HepG2 (cell line): ENCODE results near the gene APBB3. TPM values are rescaled to one million over a fixed set of nuclear protein-coding genes. Genes with fewer than 3 reads are reported as not detected.

Experiments used
- AGO2 ChIP-seq: fragments of 200-400 bp; formaldehyde crosslinking; optimal IDR thresholded peaks from 2 replicates; pipeline ENCODE3; 2017; ENCODE audit warnings: mild to moderate bottlenecking, low read depth, low read length, moderate library complexity
- ARHGAP35 ChIP-seq: sonication (generic); formaldehyde crosslinking; IDR thresholded peaks from 2 replicates; pipeline ENCODE4 v1.9.0; 2022; ENCODE audit warnings: mild to moderate bottlenecking, inconsistent platforms, moderate library complexity, missing genetic modification reagents, borderline replicate concordance
- ATM ChIP-seq: fragments of 450-650 bp; IDR thresholded peaks from 2 replicates; pipeline ENCODE4 v1.7.1; 2017; ENCODE audit warnings: mild to moderate bottlenecking, borderline replicate concordance
- CBFB ChIP-seq: sonication (generic); formaldehyde crosslinking; IDR thresholded peaks from 2 replicates; pipeline ENCODE4 v1.4.0; 2020; ENCODE audit warnings: missing genetic modification reagents
- FOXP1 ChIP-seq, 2 experiments: fragments of 450-650 bp in 1 of 2; IDR thresholded peaks; 2 replicates each; pipeline ENCODE4 v1.6.1; 2017 to 2018; ENCODE audit warnings: antibody characterized with exemption in 1 of 2
- GABPB1 ChIP-seq: IDR thresholded peaks from 2 replicates; pipeline ENCODE4 v1.6.1; 2016; ENCODE audit warnings: mild to moderate bottlenecking, missing genetic modification reagents, moderate library complexity, missing compliant biosample characterization
- GFI1 ChIP-seq: sonication (generic); formaldehyde crosslinking; IDR thresholded peaks from 2 replicates; pipeline ENCODE4 v1.5.0; 2020; ENCODE audit warnings: missing genetic modification reagents, mild to moderate bottlenecking, borderline replicate concordance
- HOMEZ ChIP-seq: IDR thresholded peaks from 2 replicates; pipeline ENCODE4 v1.6.1; 2016; ENCODE audit warnings: low read depth
- KDM6A ChIP-seq: IDR thresholded peaks from 2 replicates; pipeline ENCODE4 v1.6.1; 2016; ENCODE audit warnings: low read depth
- MXD4 ChIP-seq: IDR thresholded peaks from 2 replicates; pipeline ENCODE4 v1.6.1; 2016; ENCODE audit warnings: mild to moderate bottlenecking, missing biosample characterization, missing genetic modification reagents
- NBN ChIP-seq: fragments of 450-650 bp; conservative IDR thresholded peaks from 2 replicates; pipeline ENCODE4 v1.6.1; 2017
- ONECUT2 ChIP-seq: sonication (generic); formaldehyde crosslinking; IDR thresholded peaks from 2 replicates; pipeline ENCODE4 v1.4.0; 2020; ENCODE audit warnings: missing genetic modification reagents
- PAX8 ChIP-seq: sonication (generic); formaldehyde crosslinking; IDR thresholded peaks from 2 replicates; pipeline ENCODE4 v1.8.0; 2022; ENCODE audit warnings: mild to moderate bottlenecking, missing genetic modification reagents, borderline replicate concordance
- PCBP2 ChIP-seq: fragments of 200-400 bp; formaldehyde crosslinking; optimal IDR thresholded peaks from 2 replicates; pipeline ENCODE3; 2018; ENCODE audit warnings: low read length, low read depth; ENCODE audit not compliant: poor library complexity, severe bottlenecking
- PITX1 ChIP-seq: sonication (generic); formaldehyde crosslinking; IDR thresholded peaks from 2 replicates; pipeline ENCODE4 v1.5.1; 2020; ENCODE audit warnings: mild to moderate bottlenecking, missing genetic modification reagents
- RBM22 ChIP-seq: fragments of 200-400 bp; formaldehyde crosslinking; optimal IDR thresholded peaks from 2 replicates; pipeline ENCODE3; 2017; ENCODE audit warnings: mild to moderate bottlenecking, low read length, moderate library complexity
- SETDB1 ChIP-seq: sonication (generic); formaldehyde crosslinking; IDR thresholded peaks from 2 replicates; pipeline ENCODE4 v1.5.1; 2020; ENCODE audit warnings: missing genetic modification reagents, mild to moderate bottlenecking, borderline replicate concordance
- TCF7 ChIP-seq: sonication (generic); IDR thresholded peaks from 2 replicates; pipeline ENCODE4 v1.6.1; 2016; ENCODE audit warnings: antibody characterized with exemption, low read depth
- ZBTB1 ChIP-seq: sonication (generic); formaldehyde crosslinking; IDR thresholded peaks from 2 replicates; pipeline ENCODE4 v1.4.0; 2020; ENCODE audit warnings: missing genetic modification reagents, borderline replicate concordance
- ZBTB20 ChIP-seq: sonication (generic); formaldehyde crosslinking; IDR thresholded peaks from 2 replicates; pipeline ENCODE4 v1.8.1; 2023; ENCODE audit warnings: missing genetic modification reagents, low read depth, mild to moderate bottlenecking, borderline replicate concordance
- ZKSCAN5 ChIP-seq: sonication (generic); formaldehyde crosslinking; IDR thresholded peaks from 2 replicates; pipeline ENCODE4 v1.5.1; 2020; ENCODE audit warnings: mild to moderate bottlenecking, missing genetic modification reagents
- ZNF124 ChIP-seq: sonication (generic); formaldehyde crosslinking; IDR thresholded peaks from 2 replicates; pipeline ENCODE4 v1.4.0; 2020; ENCODE audit warnings: missing genetic modification reagents
- ZNF30 ChIP-seq: sonication (generic); formaldehyde crosslinking; IDR thresholded peaks from 2 replicates; pipeline ENCODE4 v1.5.0; 2020; ENCODE audit warnings: mild to moderate bottlenecking, missing genetic modification reagents
- ZNF335 ChIP-seq: sonication (generic); formaldehyde crosslinking; IDR thresholded peaks from 2 replicates; pipeline ENCODE4 v1.4.0; 2020; ENCODE audit warnings: missing genetic modification reagents
- ZNF572 ChIP-seq: sonication (generic); formaldehyde crosslinking; IDR thresholded peaks from 2 replicates; pipeline ENCODE4 v1.5.1; 2020; ENCODE audit warnings: mild to moderate bottlenecking, missing genetic modification reagents
- ZNF839 ChIP-seq: sonication (generic); formaldehyde crosslinking; IDR thresholded peaks from 2 replicates; pipeline ENCODE4 v1.4.0; 2020; ENCODE audit warnings: missing genetic modification reagents, mild to moderate bottlenecking, borderline replicate concordance
- polyA plus RNA-seq, 8 experiments: library from polyadenylated mRNA; depleted of rRNA in 3 of 8; stranded (reverse) in 7 of 8; unstranded in 1 of 8; fragments of >200 nt; fragmentation: Illumina TruSeq in 4 of 8; extraction: Trizol in 4 of 8; gene quantifications; 2 replicates each; pipeline versions ENCODE4 v1.2.1 to v1.2.3, GENCODE V29; 2011 to 2016; ENCODE audit warnings: low read depth in 4 of 8, missing spikeins in 1 of 8, mixed read lengths in 1 of 8; ENCODE audit not compliant: insufficient read depth in 1 of 8
- total RNA-seq, 5 experiments: library from RNA; depleted of rRNA; stranded (reverse); fragments of >200 nt; fragmentation: Illumina TruSeq; extraction: Trizol; gene quantifications; 2 replicates each; pipeline ENCODE4 v1.2.3, GENCODE V29; 2016; ENCODE audit warnings: low read depth in 1 of 5
- TF ChIP-seq, protein P1 (sequence below): IDR thresholded peaks from 2 replicates; pipeline ENCODE4 v1.6.1; 2012; ENCODE audit warnings: inconsistent platforms
- TF ChIP-seq, protein P2 (sequence below): IDR thresholded peaks from 2 replicates; pipeline ENCODE4 v1.6.1; 2016
- TF ChIP-seq, protein P3 (sequence below): sonication (generic); formaldehyde crosslinking; IDR thresholded peaks from 2 replicates; pipeline ENCODE4 v1.4.0; 2020; ENCODE audit warnings: missing genetic modification reagents
- TF ChIP-seq, protein P4 (sequence below): sonication (generic); formaldehyde crosslinking; IDR thresholded peaks from 2 replicates; pipeline ENCODE4 v1.5.0; 2020; ENCODE audit warnings: missing genetic modification reagents

The APBB3 gene
- total and polyA plus RNA-seq, 2 of the 13 experiments (the other 11 are each of a cell fraction or from before 2014, with no cell fraction given) = 0.38 to 0.78 TPM

DNA sequence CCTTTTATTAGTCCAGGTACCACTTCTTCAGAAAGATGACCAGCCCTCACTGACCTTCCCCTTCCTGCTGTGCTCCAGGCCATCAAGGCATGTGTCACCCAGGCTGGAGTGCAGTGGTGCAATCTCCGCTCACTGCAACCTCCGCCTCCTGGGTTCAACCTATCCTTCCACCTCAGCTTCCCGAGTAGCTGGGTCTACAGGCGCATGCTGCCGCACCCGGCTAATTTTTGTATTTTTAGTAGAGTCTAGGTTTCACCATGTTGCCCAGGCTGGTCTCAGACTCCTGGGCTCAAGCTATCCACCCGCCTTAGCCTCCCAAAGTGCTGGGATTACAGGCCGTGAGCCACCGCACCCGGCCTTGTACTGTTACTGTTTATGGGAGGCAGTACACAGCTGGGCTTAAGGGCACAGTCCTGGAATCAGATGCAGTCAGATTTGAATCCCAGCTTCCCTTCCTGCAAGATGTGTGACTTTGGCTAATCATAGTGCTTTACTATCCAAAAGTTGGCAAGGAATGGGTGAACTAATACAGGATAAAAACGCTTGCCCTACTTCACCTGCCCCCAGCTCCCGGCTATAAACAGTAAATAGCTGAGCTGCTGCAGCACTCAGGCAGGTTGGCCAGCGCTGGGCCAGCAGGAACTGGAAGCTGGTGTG is 17.4 kb downstream of the APBB3 start (continued):
- TF ChIP-seq ZNF30 (CRISPR knock-in tag) = no peak
- peak; percentile 69; the same call in 1 of the 2 replicates for TF ChIP-seq ZNF572 (CRISPR knock-in tag)
- no peak for TF ChIP-seq PAX8 (CRISPR knock-in tag)
- TF ChIP-seq, protein P1, sequence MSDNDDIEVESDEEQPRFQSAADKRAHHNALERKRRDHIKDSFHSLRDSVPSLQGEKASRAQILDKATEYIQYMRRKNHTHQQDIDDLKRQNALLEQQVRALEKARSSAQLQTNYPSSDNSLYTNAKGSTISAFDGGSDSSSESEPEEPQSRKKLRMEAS = peak; percentile 23; the same call in 1 of the 2 replicates
- no peak for TF ChIP-seq RBM22
- TF ChIP-seq ZNF335 (CRISPR knock-in tag) = no peak
- TF ChIP-seq, protein P2, sequence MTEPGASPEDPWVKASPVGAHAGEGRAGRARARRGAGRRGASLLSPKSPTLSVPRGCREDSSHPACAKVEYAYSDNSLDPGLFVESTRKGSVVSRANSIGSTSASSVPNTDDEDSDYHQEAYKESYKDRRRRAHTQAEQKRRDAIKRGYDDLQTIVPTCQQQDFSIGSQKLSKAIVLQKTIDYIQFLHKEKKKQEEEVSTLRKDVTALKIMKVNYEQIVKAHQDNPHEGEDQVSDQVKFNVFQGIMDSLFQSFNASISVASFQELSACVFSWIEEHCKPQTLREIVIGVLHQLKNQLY = no peak
- no peak for TF ChIP-seq FOXP1 (IDR thresholded peaks at IDR 0.05)
- TF ChIP-seq FOXP1 (CRISPR knock-in tag; IDR thresholded peaks at IDR 0.05) = no peak; the same call in 1 of the 2 replicates
- TF ChIP-seq CBFB (CRISPR knock-in tag) = no peak
- no peak for TF ChIP-seq AGO2
- no peak for TF ChIP-seq PITX1
- TF ChIP-seq ARHGAP35 (CRISPR knock-in tag) = no peak
- no peak for TF ChIP-seq HOMEZ
- no peak for TF ChIP-seq ZKSCAN5 (CRISPR knock-in tag)
- no peak for TF ChIP-seq SETDB1 (CRISPR knock-in tag)
- TF ChIP-seq ZBTB1 (CRISPR knock-in tag) = no peak
- TF ChIP-seq KDM6A (CRISPR knock-in tag) = no peak
- no peak for TF ChIP-seq GABPB1
- TF ChIP-seq, protein P3, sequence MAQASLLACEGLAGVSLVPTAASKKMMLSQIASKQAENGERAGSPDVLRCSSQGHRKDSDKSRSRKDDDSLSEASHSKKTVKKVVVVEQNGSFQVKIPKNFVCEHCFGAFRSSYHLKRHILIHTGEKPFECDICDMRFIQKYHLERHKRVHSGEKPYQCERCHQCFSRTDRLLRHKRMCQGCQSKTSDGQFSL (CRISPR knock-in tag) = no peak
- no peak for TF ChIP-seq ZNF124 (CRISPR knock-in tag)
- TF ChIP-seq NBN = no peak
- peak; percentile 0; the same call in 1 of the 2 replicates for TF ChIP-seq TCF7
- no peak for TF ChIP-seq ZBTB20 (CRISPR knock-in tag)
- no peak for TF ChIP-seq ATM
- TF ChIP-seq ZNF839 (CRISPR knock-in tag) = no peak
- TF ChIP-seq ONECUT2 = no peak
- TF ChIP-seq, protein P4, sequence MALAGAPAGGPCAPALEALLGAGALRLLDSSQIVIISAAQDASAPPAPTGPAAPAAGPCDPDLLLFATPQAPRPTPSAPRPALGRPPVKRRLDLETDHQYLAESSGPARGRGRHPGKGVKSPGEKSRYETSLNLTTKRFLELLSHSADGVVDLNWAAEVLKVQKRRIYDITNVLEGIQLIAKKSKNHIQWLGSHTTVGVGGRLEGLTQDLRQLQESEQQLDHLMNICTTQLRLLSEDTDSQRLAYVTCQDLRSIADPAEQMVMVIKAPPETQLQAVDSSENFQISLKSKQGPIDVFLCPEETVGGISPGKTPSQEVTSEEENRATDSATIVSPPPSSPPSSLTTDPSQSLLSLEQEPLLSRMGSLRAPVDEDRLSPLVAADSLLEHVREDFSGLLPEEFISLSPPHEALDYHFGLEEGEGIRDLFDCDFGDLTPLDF (CRISPR knock-in tag) = no peak
- no peak; the same call in 1 of the 2 replicates for TF ChIP-seq GFI1 (CRISPR knock-in tag)
- no peak for TF ChIP-seq PCBP2
- TF ChIP-seq MXD4 (CRISPR knock-in tag) = no peak
